Measurements from ENCODE around the gene ATP8A2. TPM values are rescaled to one million over a fixed set of nuclear protein-coding genes. Genes with fewer than 3 reads are reported as not detected.

The ATP8A2 gene
- total and polyA plus RNA-seq, 2 of the 8 experiments (the other 6 are each of a cell fraction or from before 2014, with no cell fraction given), result 2.4 to 8.3 TPM

- peaks cover 0 to 4% (median under 1%) of the 10 kb centered on the region in 4 experiments; a peak in 3 of 7 replicates for H3K27me3 ChIP-seq (replicated peaks in 1 of 4; ENCODE audit: control insufficient read depth in 3 of 4, extremely low read depth in 1 of 4, insufficient read depth in 3 of 4, low read length in 3 of 4)
- CTCF ChIA-PET (ENCODE audit: partially characterized antibody), result interaction anchor here (0.7 kb wide), 1 partner anchor 37 kb away, joined by 3 read pairs; no protein-coding TSS in a partner anchor
- H2BK15ac ChIP-seq (ENCODE audit: low read length), result no peak overlapping the region
- no peak overlapping the region for H2AFZ ChIP-seq (ENCODE audit: low read length)
- no peak overlapping the region for H2BK12ac ChIP-seq (ENCODE audit: low read depth, low read length)
- POLR2A ChIA-PET (ENCODE audit: partially characterized antibody), result interaction anchor here (1.2 kb wide), 1 partner anchor 11 kb away, joined by 3 read pairs; no protein-coding TSS in a partner anchor
- H3K36me3 ChIP-seq (ENCODE audit: control insufficient read depth in 2 of 4, insufficient read depth in 4 of 4, low read length in 3 of 4), result no peaks in the 10 kb centered on the region
- H4K20me1 ChIP-seq (replicated peaks in 1 of 2; ENCODE audit: control insufficient read depth in 1 of 2, insufficient read depth in 2 of 2, low read length in 2 of 2), result no peaks in the 10 kb centered on the region
- H2BK20ac ChIP-seq (ENCODE audit: low read length), result no peak overlapping the region
- no peak overlapping the region for H3K18ac ChIP-seq (ENCODE audit: extremely low read depth, low read length)
- no peaks in the 10 kb centered on the region for H3K9me3 ChIP-seq (ENCODE audit: insufficient read depth in 2 of 2, low read depth in 1 of 2, low read length in 1 of 2)
- no peak overlapping the region for H4K91ac ChIP-seq (replicated peaks; ENCODE audit: insufficient read length, low read length)
- H2BK5ac ChIP-seq (ENCODE audit: low read depth, low read length), result no peak overlapping the region
- no peak overlapping the region for H2AK5ac ChIP-seq (ENCODE audit: low read depth, low read length)
- no peak overlapping the region for H3K14ac ChIP-seq (ENCODE audit: insufficient read length)
- DNase-seq (ENCODE audit: low read depth in 1 of 2, low spot score in 2 of 2) (no peak), FAIRE-seq (no peak)
- no peak overlapping the region for H3K4me3 ChIP-seq (ENCODE audit: extremely low read depth in 1 of 4, insufficient read depth in 2 of 4, low read depth in 3 of 4, low read length in 4 of 4)
- H3K79me1 ChIP-seq (ENCODE audit: low read depth, low read length), result no peaks in the 10 kb centered on the region
- 83% methylated on average over 4 of the region's 4 CpGs; no CpG with 5 or more reads in 1 of the 2 experiments for WGBS, 2 experiments (ENCODE audit: extremely low coverage in 1 of 2, insufficient coverage in 1 of 2, insufficient read length in 1 of 2, insufficient replicate concordance in 2 of 2, low coverage in 1 of 2, low lambda C conversion rate in 2 of 2, missing lambda C conversion rate in 1 of 2)
- H3K4ac ChIP-seq (replicated peaks; ENCODE audit: insufficient read length, low read depth, low read length), result no peak overlapping the region
- no peak overlapping the region for H3K9ac ChIP-seq (replicated peaks in 1 of 4; ENCODE audit: extremely low read depth in 1 of 4, low read depth in 3 of 4, low read length in 3 of 4)
- no peak overlapping the region for H4K5ac ChIP-seq (ENCODE audit: insufficient read length, low read depth, low read length)
- no peak overlapping the region for H2BK120ac ChIP-seq (replicated peaks; ENCODE audit: low read depth, low read length)
- no peaks in the 10 kb centered on the region for H3K23me2 ChIP-seq (ENCODE audit: low read depth, low read length)
- peaks cover 0 to 5% (median 0%) of the 10 kb centered on the region in 4 experiments; a peak in 1 of 7 replicates for H3K4me1 ChIP-seq (replicated peaks in 1 of 4; ENCODE audit: control insufficient read depth in 3 of 4, insufficient read depth in 4 of 4, low read length in 3 of 4)
- H3K23ac ChIP-seq (ENCODE audit: insufficient read length), result no peak overlapping the region
- H3K4me2 ChIP-seq (ENCODE audit: insufficient read depth in 1 of 2, low read depth in 2 of 2, low read length in 2 of 2), result no peak overlapping the region
- H3K56ac ChIP-seq (replicated peaks; ENCODE audit: insufficient read length, low read depth, low read length), result no peak overlapping the region
- no peak overlapping the region for H3K27ac ChIP-seq (ENCODE audit: low read depth, low read length)
- no peaks in the 10 kb centered on the region for H3K79me2 ChIP-seq (ENCODE audit: control insufficient read depth in 1 of 2, insufficient read depth in 2 of 2, low read length in 2 of 2)
- H4K8ac ChIP-seq (ENCODE audit: extremely low read depth, insufficient read depth, low read length), result no peak overlapping the region
- TF ChIP-seq CTCF (IDR thresholded peaks at IDR 0.05; ENCODE audit: control extremely low read depth in 1 of 3, insufficient read depth in 1 of 3, low read depth in 1 of 3, low read length in 3 of 3) (no peak), RXRA (IDR thresholded peaks at IDR 0.05; ENCODE audit: insufficient read depth, low read depth, low read length) (no peak), CBX8 (IDR thresholded peaks at IDR 0.05; ENCODE audit: borderline replicate concordance, low read depth, low read length) (no peak), USF2 (IDR thresholded peaks at IDR 0.05; ENCODE audit: low read length) (no peak), ATF3 (IDR thresholded peaks at IDR 0.05; ENCODE audit: insufficient read depth, low read depth, low read length) (no peak), HDAC6 (IDR thresholded peaks at IDR 0.05; ENCODE audit: low read depth, low read length) (no peak), POU5F1 (IDR thresholded peaks at IDR 0.05; ENCODE audit: low read depth, low read length) (no peak), TAF7 (optimal IDR thresholded peaks at IDR 0.05; ENCODE audit: borderline replicate concordance, low read depth, low read length) (no peak), ZNF274 (IDR thresholded peaks at IDR 0.05; ENCODE audit: borderline replicate concordance, extremely low read depth, low read length) (no peak)
These were observed 591.9 kb downstream of the ATP8A2 start for GRCh38 chr13:25963674-25964073.

Data from H1 (cell line).